ENCODE results near the gene SLC16A6.
"Not testable (repeated sequence)": the region's sequence is repeated elsewhere in the genome, so short reads cannot be mapped to it uniquely, and the experiment has no call there.

Gene SLC16A6

GRCh38 chr17:68289473-68289872 is 1.5 kb downstream of the SLC16A6 start:
- no peak for DNase-seq

- no peak for DNase-seq
Measured at GRCh38 chr17:68288804-68289203, 2.1 kb downstream of the SLC16A6 start.

GRCh38 chr17:68288375-68288774 is 2.6 kb downstream of the SLC16A6 start:
- no peak for DNase-seq

GRCh38 chr17:68281965-68282364 is 9.0 kb downstream of the SLC16A6 start:
- not testable (repeated sequence) for DNase-seq

- DNase-seq, result no peak
Measured at GRCh38 chr17:68277807-68278206, 13.1 kb downstream of the SLC16A6 start.

- not testable (repeated sequence) for DNase-seq
Measured at GRCh38 chr17:68276339-68276738, 14.6 kb downstream of the SLC16A6 start.

GRCh38 chr17:68273722-68274121 is 17.2 kb downstream of the SLC16A6 start:
- no peak for DNase-seq

- not testable (repeated sequence) for DNase-seq
Measured at GRCh38 chr17:68265833-68266232, 25.1 kb downstream of the SLC16A6 start.

GRCh38 chr17:68263101-68263681 is 27.7 kb downstream of the SLC16A6 start:
- peak; percentile 38 for DNase-seq

GRCh38 chr17:68262467-68262866 is 28.5 kb downstream of the SLC16A6 start:
- not testable (repeated sequence) for DNase-seq

- no peak for DNase-seq
Measured at GRCh38 chr17:68260051-68260762, 30.7 kb downstream of the SLC16A6 start.

- not testable (repeated sequence) for DNase-seq
Measured at GRCh38 chr17:68259648-68259951, 31.3 kb downstream of the SLC16A6 start.

GRCh38 chr17:68258890-68259647 is 31.9 kb downstream of the SLC16A6 start:
- not testable (repeated sequence) for DNase-seq

GRCh38 chr17:68257934-68258333 is 33.0 kb downstream of the SLC16A6 start:
- no peak for DNase-seq

GRCh38 chr17:68256701-68257100 is 34.2 kb downstream of the SLC16A6 start:
- DNase-seq, result peak; percentile 18

- no peak for DNase-seq
Measured at GRCh38 chr17:68255731-68256538, 35.0 kb downstream of the SLC16A6 start.

GRCh38 chr17:68255151-68255550 is 35.8 kb downstream of the SLC16A6 start:
- no peak for DNase-seq

GRCh38 chr17:68253426-68253825 is 37.5 kb downstream of the SLC16A6 start:
- not testable (repeated sequence) for DNase-seq

GRCh38 chr17:68249354-68249765 is 41.6 kb downstream of the SLC16A6 start:
- DNase-seq, result no peak

- DNase-seq, result no peak
Measured at GRCh38 chr17:68248891-68249290, 42.0 kb downstream of the SLC16A6 start.

GRCh38 chr17:68248199-68248825 is 42.6 kb downstream of the SLC16A6 start:
- peak; percentile 22 for DNase-seq

- peak; percentile 89 for DNase-seq
Measured at GRCh38 chr17:68247445-68248198, 43.3 kb downstream of the SLC16A6 start, which contains the start of gene AMZ2. AMZ2 (plus strand) TSS chr17:68248043; CDS start chr17:68250188, 2,145 bp downstream.

Data from NCI-H1105 treated with DMSO at 0.1 percent for 48 hours (cell line).